Activated gamma-delta T cell treated with Interleukin-2 at 50 U/mL for 16 hours (primary cell): ENCODE measurements around the gene SLC6A17.
A peak's percentile ranks its signal among the peaks of the same experiment; 100 is the strongest.

Source experiments
- DNase-seq: peaks from one replicate; pipeline ENCODE4 v3.0.0-alpha.2; 2020

SLC6A17 gene

DNA sequence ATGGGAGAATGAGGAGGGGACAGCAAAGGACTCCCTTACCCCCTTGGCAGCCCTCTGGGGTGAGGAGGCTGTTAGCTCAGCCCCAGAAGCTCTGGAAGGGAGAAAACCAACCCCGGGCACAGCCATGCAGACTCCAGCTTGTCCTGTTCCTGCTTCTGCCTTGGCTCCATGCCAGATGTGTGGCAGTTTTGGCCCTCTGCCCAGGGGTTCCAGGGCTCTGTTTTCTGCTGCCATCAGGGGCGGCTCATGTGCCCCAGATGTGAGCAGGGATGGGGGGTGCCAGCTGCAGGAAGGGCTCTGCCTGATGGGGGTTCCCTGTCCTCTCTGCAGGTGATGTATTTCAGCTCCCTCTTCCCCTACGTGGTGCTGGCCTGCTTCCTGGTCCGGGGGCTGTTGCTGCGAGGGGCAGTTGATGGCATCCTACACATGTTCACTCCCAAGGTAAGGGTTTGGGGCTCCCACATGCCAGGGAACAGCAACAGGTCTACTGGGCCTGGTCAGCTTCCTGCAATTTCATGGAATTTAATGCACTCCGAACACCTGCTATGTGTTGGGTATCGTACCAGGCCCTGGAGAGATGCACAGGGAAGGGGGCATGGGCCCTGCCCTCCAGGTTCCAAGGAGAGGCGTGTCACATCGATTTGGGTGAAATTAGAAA, 26.1 kb downstream of the SLC6A17 start:
- DNase-seq: no peak

DNA sequence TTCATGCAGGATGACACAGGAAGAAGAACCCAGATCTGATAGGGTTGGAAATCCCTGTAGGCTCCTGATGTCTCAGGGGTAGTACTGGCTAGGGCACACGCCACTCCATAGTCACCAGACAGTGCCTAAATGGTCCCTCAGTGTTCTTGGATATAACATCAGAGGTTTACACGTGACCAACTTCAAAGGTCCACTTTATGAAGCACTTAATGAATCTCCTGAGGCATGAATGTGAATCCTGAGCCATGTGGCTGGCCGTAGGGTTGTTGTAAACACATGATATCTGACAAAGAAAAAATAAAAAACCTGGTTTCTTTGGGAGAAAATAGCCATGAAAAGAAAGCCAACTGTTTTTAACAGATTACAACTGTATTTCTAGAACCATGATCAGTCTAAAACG, 27.5 kb downstream of the SLC6A17 start:
- no peak for DNase-seq

DNA sequence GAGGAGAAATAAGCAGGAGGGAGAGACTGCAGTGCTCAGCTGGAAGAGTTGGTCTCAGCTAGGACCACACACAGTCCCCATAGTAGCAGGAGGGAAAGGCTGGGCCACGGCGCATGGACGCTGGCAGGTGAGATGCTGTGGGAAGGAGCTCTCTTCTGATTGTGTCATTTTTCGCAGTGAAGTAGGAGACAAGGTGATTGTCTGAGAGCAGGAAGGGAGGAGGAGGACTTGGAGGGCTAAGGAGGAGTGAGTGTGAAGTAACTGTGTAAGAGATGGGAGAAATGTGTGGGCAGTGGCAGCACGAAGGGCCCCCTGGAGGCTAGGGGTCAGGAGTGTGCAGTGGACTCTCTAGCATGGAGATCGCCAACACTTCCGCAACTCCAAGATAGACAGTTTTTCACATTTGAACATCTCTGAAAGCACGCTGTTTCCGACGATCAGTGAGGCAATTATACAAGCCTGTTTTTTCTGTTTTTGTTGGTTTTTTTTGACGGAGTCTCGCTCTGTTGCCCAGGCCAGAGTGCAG, 33.4 kb downstream of the SLC6A17 start:
- no peak for DNase-seq

DNA sequence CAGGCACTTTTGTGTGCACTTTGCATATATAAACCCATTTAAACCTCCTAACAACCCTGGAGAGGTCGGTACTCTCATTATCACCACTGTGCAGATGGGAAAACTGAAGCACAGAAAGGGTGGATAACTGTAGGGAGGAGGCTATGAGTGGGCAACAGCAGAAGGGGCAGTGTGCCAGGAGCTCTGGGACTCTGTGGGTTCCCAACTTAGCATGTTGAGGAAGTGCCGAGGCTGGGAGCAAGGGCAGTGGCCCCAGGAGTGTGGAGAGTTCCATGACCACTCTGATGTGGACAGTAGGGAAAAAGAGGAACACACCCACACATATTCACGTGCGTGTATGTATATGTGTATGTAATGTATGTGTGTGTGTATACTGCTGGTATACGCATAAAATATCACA, 34.2 kb downstream of the SLC6A17 start:
- no peak for DNase-seq

DNA sequence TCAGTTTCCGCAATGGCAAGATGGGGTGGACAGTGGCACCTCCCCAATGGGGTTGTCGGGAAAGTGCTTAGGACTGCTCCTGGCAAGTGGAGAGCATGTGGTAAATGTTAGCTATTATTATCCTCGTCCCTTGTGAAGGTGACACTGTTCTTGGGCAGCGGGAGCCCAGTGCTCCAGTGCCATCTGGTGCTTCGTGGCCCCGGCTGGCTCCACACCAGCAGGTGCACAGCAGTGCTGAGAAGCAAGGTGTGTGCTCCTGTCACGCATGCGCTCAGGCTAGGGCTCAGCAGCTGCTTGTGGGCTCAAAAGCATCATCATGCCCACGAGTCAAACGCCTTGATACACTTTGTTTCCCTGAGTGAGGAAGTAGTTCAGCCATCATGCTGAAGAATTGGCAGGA, 34.9 kb downstream of the SLC6A17 start:
- DNase-seq: no peak

DNA sequence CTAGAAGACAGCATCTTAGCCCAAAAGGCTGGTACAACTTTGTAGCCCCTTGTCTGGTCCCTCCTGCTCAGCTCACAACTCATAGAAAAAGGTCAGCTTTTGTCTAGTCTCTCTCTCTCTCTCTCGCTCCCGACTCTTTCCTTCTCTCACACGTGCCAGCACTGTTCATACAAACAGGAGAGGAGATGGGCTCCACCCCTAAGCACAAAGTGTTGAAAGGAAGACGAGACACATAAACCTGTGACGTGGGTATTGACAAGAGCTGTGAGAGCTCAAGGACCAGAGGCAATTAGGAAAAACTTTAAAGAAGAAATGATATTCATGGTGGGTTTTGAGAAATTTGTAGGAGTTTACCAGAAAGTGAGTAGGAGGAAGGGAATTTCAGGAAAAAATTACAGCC, 36.3 kb downstream of the SLC6A17 start:
- no peak for DNase-seq

DNA sequence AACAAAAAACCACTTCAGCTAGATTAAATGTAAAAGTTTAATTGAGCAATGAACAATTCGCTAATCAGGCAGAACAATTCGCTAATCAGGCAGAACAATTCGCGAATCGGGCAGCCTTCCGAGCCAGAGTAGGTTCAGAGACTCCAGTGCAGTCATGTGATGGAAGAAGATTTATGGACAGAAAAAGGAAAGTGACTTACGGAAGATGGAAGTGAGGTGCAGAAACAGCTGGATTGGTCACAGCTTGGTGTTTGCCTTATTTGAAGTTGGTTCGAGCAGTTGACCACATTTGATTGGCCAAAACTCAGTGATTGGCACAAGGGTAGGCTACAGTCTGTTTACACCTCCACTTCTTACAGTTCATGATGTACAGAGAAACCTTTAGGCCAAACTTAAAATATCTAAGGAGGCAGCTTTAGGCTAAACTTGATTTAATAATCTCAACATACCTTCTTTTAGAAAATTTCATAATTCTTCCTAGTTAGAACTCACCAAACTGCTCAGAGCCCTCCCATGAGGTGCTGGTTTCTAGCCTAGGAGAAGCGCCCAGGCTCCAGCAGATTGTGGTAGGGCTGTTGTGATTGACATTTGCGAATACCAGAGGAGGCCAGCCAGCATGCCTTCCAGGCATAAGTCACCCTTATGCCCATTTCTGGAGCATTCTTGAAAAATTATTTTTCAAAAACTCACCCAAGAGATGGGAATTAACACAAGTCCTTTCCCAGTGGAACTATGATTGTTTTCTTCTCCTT, 37.0 kb downstream of the SLC6A17 start:
- DNase-seq: no peak

DNA sequence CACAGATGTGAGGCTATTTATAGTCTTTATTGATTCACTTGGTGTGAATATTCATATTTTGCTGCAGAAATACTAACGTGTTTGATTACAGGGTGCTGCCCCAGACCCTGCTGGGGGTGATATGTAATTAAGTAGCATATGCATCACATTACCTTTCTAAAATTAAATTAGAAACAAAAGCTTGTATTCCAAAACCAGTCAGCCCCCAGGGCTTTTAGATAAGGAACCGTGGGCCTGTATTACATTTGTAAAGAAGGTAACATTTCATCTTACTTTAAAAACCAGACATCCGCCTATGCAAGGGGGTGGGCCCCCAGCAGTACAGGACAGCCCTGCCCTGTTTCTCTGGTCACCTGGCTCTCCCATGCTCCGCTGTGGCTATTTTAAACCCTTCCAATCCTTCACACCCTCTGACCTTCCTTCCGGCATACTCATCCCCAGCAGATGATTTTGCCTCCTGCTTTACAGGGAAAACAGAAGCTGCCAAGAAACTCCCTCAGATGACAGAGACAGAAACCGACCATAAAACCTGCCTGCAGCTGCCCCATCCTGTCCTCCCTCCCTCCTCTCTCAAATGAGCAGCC, 37.8 kb downstream of the SLC6A17 start:
- no peak for DNase-seq

DNA sequence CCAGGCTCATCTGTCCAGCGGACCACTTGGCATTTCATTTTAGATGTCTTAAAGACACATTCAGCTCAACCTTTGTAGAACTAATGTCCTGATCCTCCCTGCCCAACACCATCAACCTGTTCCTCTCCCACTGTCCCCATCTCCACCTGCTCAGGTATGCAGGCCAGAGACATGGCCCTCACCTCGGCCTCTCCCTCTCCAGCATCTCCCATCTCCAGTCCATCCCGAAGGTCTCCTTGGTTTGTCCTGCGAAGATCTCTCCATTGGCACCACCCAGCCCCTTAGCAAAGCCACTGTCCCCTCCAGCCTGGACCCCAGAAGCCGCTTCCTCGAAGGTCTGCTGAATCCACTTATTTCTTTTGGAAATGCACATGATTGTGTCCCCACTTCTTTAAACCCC, 38.9 kb downstream of the SLC6A17 start:
- no peak for DNase-seq

DNA sequence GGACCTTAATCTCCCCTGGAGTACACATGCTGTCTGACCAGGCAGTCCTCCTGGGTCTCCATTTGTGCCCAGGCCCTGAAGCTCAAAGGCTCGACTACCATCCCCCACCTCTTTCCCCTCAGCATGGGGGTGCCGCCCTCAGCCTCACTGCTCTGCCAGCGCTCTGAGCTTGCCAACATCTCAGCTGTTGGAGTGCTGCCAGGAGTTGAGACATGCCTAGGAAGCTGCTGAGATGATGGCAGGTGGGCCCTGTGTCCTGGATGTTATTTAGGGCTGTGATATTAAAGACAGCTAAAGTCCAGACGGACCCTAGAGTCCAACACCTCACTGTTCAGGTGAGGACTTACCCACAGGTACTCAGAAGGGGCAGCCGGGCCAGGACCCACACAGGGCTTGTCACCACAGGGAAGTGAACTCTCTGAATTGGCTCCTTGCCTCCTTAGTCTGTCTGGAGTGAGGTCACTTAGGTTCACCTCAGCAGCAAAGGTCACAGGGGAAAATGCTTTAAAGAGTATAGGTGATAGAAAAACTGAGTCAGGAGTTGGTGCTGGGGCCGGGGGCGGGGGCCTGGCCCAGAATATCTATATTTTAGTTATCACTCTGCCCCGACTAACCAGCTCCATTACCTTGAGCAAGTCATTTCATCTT, 40.1 kb downstream of the SLC6A17 start:
- DNase-seq: no peak

DNA sequence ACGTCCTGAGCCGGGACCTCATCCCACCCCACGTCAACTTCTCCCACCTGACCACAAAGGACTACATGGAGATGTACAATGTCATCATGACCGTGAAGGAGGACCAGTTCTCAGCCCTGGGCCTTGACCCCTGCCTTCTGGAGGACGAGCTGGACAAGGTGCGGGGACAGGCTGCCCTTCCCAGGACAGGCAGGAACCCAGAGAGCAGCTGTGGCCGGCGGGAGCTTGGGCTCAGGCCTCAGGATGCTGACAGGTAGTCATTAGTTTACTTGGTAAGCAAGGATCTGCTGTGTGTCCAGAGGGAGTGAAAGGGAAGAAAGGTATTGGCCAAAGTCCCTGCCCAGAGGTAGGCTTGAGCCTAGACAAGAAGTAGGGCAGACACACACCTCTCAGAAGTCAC, 42.2 kb downstream of the SLC6A17 start:
- no peak for DNase-seq

DNA sequence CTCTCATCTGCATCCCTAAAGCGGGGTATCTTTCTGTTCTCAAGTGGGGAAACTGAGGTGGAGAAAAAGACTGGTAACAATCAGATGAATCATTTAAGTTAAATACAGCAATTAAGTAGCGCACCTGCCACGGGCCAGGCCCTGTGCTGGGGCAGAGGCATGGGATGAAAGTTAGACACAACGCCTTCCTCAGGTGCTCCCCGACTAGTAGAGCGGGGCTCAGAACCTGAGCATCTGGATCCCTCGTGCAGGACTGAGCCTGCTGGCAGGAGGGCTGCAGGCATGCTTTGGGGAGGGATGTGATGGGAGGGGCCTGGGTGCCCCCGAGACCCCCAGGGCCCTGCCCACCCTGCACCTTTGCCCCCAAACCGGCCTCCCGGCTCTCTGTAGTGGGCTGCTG, 44.9 kb downstream of the SLC6A17 start:
- DNase-seq: no peak

DNA sequence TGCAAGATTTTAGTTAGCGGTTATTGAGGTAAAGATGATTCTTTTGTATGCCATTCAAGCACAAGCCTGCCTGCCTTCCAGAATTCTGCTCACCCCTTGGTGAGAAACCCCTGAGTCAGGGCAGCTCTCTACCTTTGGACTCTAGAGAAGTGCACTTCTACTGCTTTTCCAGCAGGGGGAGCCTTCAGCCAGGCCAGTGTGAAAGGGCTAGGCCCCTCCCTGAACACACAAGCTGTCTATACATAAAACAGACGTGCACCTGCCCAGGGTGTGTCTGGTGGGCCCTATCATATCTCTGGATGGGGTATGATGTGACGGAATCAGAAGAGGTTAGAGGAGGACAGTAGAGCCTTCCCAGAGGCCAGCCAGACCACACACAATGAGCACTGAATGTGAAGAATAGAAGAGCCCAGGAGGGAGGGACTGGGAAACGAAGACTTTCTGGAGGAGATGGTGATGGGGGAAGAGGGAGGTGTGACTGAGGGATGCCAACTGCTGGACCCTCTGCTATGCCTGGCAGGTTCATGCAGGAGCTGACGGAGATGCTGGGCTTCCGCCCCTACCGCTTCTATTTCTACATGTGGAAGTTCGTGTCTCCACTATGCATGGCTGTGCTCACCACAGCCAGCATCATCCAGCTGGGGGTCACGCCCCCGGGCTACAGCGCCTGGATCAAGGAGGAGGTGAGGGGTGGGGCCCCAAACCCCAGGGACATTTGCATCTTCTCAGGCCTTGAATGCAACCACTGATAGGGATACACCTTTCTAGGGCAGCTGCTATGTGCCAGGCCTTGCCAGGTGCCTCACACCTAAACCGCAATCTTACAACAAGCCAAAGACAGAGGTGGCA, 46.8 kb downstream of the SLC6A17 start:
- peak; percentile 38 for DNase-seq

DNA sequence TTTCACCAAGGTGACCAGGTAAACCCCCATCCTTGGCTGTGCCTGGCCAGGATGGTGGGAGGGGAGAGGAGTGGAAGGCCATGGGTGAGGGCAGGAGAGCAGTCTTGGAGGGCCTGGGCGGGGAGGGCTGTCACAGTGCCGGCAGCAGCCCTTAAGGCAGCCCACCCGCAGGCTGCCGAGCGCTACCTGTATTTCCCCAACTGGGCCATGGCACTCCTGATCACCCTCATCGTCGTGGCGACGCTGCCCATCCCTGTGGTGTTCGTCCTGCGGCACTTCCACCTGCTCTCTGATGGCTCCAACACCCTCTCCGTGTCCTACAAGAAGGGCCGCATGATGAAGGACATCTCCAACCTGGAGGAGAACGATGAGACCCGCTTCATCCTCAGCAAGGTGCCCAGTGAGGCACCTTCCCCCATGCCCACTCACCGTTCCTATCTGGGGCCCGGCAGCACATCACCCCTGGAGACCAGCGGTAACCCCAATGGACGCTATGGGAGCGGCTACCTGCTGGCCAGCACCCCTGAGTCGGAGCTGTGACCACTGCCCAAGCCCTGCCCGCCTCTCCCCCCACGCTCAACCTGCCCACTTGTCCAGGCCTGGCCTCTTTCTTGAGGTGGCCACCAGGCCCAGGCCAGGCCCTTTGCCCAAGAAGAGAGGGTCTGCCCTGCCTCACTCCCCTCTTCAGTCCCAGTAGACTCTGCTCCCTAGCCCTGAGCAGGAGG, 47.8 kb downstream of the SLC6A17 start:
- DNase-seq: no peak

DNA sequence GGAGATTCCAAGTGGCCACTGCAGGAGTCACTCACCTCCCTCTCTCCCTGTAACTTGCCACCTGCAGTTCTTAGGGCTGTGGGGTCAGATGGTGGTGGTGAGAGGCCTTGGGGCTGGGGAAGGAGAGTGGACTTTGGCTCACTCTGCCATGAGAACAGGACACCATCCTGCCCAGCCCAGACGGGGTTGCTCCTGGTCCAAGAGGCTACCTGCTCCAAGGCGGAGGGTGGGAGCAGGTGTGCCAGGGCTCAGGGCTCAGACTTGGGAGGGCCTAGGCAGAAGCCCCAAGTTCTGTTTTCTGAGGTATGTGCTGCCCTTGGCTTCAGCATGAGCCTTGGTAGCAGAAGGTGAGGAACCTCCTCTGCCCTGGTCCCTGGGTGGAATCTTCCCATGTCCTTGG, 48.5 kb downstream of the SLC6A17 start:
- no peak for DNase-seq

DNA sequence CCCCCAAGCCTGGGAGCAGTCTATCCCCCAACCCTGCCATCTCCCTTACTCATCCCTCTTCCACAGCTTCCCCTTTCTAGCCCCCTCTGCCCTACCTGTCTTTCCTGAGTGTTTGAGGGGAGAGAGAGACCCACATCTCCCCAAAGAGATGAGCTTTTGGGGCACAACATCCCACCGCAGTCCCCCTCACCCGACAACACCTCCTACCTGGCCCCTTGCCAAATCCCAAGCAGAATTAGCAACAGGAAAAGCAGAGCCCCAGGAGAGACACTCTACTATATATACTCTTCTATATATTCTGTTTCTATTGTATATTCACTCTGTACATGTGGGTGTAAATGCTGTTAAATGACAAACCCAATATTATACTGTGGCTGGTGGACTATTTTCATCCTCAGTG, 49.9 kb downstream of the SLC6A17 start:
- no peak for DNase-seq

DNA sequence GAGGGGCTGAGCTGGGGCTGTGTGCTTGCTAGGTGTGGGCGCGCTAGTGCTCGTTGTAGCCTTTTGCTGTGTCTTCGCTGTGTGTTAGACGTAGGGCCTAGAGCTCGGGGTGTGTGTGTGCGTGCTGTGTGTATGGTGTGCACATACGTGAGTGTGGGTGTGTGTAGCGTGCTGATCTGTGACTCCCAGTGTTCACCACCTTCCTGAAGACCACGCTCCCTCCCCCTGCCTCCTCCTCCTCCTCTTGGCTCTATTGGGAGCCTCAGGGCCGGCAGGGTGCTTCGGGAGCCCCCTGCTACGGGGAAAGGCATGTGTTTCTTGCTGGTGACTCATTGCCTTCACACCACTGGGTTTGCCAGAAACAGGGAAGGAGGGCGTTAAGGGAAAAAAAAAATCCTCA, 50.4 kb downstream of the SLC6A17 start:
- DNase-seq: no peak

DNA sequence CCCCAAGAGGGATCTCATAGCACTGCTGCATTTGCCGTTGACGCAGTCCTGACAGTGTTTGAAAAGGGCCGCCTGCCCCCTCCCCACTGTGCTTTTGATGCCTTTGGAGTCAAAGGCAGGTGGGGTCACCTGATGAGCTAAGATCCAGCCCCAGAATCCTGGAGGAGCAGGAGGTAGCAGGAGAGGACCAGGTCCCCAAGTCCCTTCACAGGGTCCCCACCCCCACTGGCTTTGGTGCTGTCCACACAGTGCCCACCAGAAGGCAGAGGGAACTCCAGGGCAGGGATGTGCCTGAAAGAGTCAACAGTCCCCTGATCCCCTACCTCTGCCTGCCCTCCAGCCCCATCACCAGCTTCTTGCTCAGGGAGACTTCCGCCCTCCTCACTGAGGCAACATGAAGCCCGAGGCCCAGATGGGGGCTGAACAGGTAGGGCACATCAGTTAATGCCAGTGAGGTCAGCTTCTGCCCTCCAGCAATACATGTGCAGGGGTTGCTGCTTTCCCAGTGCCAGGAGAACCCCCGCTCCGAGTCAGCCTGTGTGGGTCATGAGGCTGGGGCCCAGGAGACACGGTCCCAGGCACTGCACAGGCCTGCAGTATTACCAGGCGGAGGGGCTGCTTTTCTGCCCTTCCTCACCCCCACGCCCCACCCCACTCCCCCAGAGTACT, 51.0 kb downstream of the SLC6A17 start:
- no peak for DNase-seq

DNA sequence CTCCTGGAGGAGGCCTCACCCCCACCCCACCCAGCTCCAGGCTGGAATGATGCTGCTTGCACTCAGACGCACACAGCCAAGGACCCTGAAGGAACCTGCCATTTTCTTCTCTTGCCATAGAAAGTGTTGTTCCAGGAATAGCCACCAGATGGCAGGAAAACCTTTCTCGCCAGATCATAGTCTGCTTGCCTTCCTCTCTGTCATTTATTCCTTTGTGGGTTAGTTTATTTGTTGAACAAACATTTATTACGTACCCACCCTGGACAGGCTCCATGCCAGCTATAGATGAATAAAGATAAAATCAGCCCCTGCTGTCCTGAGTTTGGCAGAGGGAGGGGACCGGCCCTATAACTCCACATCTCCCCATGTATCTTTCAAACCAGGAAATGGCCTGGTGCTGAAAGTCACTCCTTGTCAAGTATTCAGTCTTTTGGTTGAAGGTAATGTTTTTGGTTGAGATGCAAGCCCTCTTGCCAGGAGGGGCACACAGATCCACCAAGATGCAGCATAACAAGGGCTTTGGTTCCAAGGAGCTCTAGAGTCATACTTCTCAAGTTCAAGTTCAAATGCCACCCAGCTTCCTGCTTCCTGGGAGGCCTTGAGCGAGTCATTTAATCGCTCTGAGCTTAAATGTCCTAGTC, 52.8 kb downstream of the SLC6A17 start:
- peak; percentile 73 for DNase-seq

DNA sequence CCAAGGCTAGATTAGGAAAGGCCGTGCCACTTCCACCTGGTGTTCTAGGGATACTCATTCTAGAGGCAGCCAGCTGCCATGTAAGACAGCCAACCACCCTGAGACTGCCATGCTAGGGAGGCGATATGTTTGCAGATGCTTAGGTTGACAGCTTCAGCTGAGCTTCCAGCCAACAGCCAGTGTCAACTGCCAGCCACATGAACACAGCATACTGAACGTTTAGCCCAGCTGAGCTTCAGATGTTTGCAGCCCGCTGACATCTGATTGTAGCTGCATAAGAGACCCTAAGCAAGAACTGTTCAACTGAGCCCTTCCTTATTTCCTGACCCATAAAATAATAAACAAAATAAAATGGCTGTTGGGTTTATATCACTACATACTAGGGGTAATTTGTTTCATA, 54.9 kb downstream of the SLC6A17 start:
- no peak for DNase-seq

DNA sequence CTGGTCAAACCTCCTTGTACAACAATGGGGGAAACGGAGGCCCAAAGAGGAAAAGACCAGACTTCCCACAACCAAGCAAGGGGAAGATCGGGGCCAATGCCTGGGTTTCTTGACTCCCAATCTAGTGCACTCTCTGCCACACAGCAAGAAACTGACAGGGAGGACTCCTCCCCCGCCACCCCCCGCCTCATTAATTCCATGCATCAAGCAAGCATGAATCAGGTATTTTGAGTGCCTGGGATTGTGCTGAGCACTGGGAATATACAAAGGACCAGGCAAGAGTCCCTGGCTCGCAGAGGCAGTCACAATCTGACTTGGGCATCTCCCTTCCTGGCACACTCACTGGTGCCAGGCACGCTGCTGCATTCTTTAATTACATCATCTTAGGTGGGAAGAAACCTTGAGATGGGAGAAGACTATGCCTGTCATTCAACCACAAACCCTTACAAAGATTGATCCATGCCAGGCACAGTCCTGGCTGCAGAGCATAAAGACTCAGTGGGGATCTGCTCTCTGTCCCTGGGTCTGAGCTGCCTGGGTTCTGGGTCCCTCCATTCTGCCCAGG, 55.4 kb downstream of the SLC6A17 start:
- no peak for DNase-seq
